GM19372 (cell line): ENCODE data around the gene PXDN.
"Not testable (repeated sequence)": the region's sequence is repeated elsewhere in the genome, so short reads cannot be mapped to it uniquely, and the experiment has no call there.

Experiments used
- ATAC-seq: cut with Tn5 transposase; IDR thresholded peaks from one replicate; pipeline ENCODE4 v1.9.1; 2021; ENCODE audit warnings: mild to moderate bottlenecking, low read depth, moderate library complexity; ENCODE audit not compliant: unreplicated experiment

Gene PXDN

DNA sequence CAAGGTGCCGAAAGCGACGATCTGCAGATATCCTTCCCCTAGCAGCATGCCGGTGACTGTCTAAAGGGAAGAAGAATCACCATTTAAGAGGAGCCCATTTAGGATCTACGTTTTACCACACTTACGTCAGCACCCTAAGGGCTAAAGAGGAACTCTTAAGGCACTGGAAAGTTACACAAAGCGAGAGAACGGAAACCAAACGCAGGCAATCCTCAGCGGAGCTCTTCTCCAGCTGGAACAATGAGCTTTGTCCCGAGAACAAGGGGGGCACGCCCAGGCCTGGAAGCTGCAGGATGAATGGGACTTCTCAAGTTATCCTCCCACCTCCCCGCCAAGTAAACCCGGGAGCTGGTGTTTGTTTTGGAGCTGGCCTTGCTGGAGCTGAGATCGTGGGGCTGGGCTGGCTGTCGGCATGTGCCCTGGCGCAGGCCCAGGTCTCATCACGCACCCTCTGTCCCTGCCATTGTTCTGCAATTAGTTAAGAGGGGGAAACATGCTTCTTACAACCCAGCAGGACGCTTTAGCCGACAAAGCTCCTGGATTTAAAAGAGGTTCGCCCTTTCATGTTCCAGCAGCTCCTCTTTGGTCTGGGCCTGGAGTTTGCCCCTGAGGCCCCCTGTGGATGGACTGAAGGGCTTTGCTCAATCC is 36.4 kb downstream of the PXDN start:
- no peak for ATAC-seq

- ATAC-seq = not testable (repeated sequence)
These were observed 38.0 kb downstream of the PXDN start for GRCh38 chr2:1706089-1706841.

- no peak for ATAC-seq
These were observed 38.7 kb downstream of the PXDN start for GRCh38 chr2:1705557-1706076.

DNA sequence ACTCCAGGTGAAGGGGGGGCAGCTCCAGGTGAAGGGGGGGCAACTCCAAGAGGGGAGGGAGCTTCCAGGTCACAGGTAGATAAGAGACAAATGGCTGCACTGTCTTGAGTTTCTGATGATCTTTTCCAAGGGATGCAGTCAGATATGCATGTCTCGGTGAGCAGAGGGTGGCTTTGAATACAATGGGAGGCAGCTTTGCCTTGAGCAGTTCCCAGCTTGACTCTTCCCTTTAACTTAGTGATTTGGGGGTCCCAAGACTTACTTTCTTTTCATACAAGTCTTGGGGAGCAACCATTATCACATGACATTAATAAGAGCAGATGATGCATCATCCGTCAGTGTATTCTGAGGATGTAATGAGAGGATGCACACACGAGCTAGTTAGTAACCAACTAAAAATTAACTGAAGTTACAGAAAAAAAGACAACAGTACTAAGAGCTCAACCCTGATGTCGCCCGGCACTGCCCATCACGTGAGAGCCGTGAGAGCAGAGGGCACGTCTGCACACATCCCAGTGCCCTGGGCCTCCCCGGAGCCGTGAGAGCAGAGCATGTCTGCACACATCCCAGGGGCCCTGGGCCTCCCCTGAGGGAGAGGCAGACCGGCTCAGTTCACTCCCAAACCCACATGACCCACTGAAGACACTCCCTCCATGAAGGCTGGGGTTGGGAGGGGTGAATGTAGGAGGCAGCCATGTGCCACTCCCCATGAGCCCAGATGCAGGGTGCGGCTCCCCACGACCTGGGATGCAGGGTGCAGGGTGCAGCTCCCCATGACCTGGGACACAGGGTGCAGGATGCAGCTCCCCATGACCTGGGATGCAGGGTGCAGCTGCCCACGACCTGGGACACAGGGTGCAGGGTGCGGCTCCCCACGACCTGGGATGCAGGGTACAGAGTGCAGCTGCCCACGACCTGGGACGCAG is 39.4 kb downstream of the PXDN start:
- no peak for ATAC-seq

DNA sequence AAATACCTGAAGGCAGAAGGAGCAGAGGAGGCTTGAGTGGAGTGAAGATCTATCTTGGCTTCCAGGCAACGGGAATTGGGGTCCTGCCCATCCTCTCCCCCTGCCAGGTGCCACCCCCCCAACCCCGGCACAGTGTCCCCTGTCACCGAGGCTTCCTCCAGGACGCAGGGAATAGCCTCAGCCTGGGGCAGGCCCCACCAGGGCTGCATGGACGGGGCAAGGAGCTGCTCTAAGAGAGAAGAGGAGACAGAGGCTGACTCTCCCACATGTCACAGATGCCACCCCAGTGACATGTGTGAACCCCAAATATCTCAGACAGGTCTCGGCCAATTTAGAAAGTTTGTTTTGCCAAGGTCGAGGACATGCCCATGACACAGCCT is 42.1 kb downstream of the PXDN start:
- no peak for ATAC-seq

DNA sequence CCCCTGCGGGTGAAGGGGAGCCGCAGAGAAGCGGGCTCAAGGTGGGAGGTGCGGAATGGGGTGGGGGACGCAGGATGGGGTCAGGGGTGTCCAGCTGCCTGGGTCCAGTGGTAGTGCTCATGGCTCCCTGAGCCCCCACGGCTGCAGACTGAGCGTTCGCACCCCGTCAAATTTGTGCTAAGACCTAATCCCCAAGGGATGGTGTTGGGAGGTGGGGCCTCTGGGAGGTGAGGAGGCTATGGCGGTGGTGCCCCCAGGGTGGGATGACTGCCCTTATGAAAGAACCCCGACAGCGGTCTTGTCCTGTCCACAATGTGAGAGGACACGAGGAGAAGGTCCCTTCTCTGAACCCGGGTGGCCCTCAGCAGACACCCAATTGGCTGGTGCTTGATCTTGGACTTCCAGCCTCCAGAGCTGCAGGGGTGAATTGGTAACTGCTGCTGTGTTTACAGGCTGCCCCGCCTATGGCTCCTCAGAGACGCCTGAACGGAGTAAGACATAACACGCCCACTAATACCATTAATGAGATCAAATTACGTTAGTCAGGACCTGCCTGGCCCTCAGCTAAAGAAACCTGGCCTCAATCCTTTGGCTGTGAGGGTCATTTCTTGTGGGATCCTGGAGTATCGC is 42.6 kb downstream of the PXDN start:
- ATAC-seq = no peak

GRCh38 chr2:1701020-1701419 is 43.3 kb downstream of the PXDN start:
- ATAC-seq = no peak

DNA sequence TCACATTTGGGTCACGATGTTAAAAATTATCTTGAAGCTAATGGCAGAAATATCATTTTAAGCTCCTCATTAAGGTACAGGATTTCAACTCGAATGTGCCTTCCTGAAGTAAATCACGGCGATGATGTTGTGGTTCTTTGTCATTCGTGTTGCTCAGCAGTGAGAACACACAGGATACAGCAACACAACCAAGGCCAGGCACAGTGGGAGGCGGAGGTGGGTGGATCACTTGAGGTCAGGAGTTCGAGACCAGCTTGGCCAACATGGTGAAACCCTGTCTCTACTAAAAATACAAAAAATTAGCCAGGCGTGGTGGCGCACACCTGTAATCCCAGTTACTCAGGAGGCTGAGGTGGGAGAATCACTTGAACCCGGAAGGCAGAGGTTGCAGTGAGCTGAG is 43.9 kb downstream of the PXDN start:
- not testable (repeated sequence) for ATAC-seq

DNA sequence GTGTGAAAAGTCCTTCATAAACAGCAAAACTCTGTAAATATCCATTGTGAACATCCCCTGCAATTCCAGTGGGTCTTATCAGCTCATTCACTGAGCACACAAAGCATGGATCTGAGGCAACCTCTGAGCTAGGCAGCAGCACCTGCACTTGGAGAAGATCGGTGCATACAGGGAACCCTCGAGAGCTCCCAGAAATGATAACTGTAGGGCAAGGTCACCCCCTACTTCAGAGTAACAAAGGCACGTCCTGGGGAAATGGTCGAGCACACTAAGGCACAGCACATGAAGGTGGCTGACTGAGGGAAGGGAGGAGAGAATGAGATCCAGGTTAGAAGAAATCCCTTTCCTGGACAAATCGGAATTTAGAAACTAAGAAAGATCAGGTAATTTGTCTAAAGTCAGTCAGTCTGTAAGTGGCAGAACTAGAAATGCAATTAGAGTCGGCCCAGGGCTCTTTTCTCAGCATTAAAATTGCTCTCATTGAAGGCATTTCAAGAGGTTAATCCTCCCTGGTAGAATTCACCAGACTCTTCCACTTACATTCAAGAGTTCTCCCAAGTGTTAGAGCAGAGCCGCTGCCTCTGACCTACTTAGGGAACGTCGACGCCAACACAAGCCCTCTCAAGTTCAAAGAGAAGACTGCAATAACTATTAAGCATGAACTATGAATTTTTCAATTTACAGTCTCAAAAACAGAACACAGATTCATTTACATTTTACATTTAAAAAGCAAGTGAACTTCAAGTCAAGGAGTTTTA is 45.9 kb downstream of the PXDN start:
- ATAC-seq = no peak

DNA sequence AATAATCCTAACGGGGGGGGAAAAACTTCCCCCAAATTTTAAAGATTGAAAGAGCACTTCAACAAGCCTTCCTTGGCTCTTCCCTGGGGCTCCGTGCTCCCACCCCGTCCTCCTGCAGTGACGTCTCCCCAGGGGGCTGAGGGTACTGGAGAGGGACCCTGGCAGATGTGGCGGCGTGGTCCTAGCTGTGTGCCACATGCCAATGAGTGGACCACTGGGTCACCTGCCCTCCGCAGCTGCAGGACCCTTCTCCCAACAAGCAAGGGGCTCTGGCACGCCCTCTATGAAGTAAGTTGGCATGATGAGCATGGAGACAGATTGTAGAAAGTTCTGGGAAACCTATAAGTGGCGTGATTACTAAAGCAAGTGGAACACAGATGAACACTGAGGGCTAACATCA is 46.7 kb downstream of the PXDN start:
- no peak for ATAC-seq

- no peak for ATAC-seq
These were observed 47.8 kb downstream of the PXDN start for GRCh38 chr2:1696472-1696871.

GRCh38 chr2:1694371-1695271 is 49.7 kb downstream of the PXDN start:
- no peak for ATAC-seq

- ATAC-seq = no peak
These were observed 50.6 kb downstream of the PXDN start for GRCh38 chr2:1693723-1694122.

- ATAC-seq = no peak
These were observed 52.0 kb downstream of the PXDN start for GRCh38 chr2:1692342-1692741.

- ATAC-seq = no peak
These were observed 52.9 kb downstream of the PXDN start for GRCh38 chr2:1691366-1691765.

- no peak for ATAC-seq
These were observed 54.1 kb downstream of the PXDN start for GRCh38 chr2:1690056-1690775.

GRCh38 chr2:1688859-1689258 is 55.5 kb downstream of the PXDN start:
- ATAC-seq = no peak

GRCh38 chr2:1688161-1688560 is 56.2 kb downstream of the PXDN start:
- ATAC-seq = no peak
